Measurements from ENCODE around the gene CNGA2. TPM values are rescaled to one million over a fixed set of nuclear protein-coding genes. Genes with fewer than 3 reads are reported as not detected.

The CNGA2 gene
- total and polyA plus RNA-seq, 12 donors, result not detected

DNA sequence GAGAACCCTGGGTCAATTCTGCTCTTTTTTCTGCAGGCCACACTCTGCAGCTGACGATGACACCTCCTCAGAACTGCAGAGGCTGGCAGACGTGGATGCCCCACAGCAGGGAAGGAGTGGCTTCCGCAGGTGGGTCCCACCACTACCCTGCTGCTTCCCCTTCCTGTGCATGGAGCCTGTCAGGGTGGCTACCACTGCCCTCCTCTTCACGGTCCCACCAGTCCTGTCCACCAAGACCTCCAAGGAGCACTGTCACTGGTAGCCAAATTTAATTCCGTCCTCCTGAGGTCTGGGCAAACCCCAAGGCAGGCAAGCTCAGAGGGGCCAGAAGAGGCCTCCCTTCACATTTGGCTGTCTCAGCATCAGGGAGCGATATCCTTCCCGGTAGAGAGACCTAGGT is 4.2 kb downstream of the CNGA2 start:
- Histone ChIP-seq H3K4me1 (no peaks in the 10 kb centered on the region), H3K4me3 (no peak overlapping the region), H3K27me3 (peaks cover 0 to 16% (median 0%) of the 10 kb centered on the region in 7 donors), H3K27ac (no peak overlapping the region), H3K9me3 (no peaks in the 10 kb centered on the region), H3K36me3 (no peaks in the 10 kb centered on the region)
- intact Hi-C loops (cut with DNase I), result no loop called here
- TF ChIP-seq, protein P1, sequence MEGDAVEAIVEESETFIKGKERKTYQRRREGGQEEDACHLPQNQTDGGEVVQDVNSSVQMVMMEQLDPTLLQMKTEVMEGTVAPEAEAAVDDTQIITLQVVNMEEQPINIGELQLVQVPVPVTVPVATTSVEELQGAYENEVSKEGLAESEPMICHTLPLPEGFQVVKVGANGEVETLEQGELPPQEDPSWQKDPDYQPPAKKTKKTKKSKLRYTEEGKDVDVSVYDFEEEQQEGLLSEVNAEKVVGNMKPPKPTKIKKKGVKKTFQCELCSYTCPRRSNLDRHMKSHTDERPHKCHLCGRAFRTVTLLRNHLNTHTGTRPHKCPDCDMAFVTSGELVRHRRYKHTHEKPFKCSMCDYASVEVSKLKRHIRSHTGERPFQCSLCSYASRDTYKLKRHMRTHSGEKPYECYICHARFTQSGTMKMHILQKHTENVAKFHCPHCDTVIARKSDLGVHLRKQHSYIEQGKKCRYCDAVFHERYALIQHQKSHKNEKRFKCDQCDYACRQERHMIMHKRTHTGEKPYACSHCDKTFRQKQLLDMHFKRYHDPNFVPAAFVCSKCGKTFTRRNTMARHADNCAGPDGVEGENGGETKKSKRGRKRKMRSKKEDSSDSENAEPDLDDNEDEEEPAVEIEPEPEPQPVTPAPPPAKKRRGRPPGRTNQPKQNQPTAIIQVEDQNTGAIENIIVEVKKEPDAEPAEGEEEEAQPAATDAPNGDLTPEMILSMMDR (IDR thresholded peaks at IDR 0.05), result no peak
- DNase-seq (no peak), ATAC-seq (no peak)
- WGBS, 2 donors, result 88 to 93% methylated on average over 7 of the region's 7 CpGs

DNA sequence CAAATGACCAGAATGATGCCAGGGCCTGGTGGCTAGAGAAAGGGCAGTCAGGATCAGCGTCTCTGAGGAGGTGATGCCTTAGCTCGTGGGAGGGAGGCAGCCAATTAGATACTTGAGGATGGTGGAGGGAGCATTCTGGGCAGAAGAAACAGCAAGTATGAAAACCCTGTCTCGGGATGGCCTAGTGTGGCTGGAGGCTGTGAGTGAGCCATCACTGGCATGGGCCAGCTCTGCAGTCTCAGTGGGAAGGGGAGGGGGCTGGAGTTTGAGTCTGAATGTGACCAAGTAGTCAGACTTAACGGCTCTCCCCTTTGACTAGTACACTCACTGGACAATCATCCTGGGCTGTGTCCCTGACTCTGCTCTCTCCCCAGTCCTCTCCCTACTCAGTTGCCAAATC is 7.1 kb downstream of the CNGA2 start:
- Histone ChIP-seq H3K36me3 (no peaks in the 10 kb centered on the region), H3K4me1 (no peaks in the 10 kb centered on the region), H3K27ac (no peak overlapping the region), H3K4me3 (no peak overlapping the region), H3K9me3 (no peaks in the 10 kb centered on the region), H3K27me3 (peaks cover 0 to 4% (median 0%) of the 10 kb centered on the region in 7 donors)
- no peak for DNase-seq
- ATAC-seq, result no peak
- intact Hi-C loops (cut with DNase I), result no loop called here
- WGBS, 2 donors, result 83 to 86% methylated on average over 4 of the region's 4 CpGs
- TF ChIP-seq, protein P1 (IDR thresholded peaks at IDR 0.05), result no peak

DNA sequence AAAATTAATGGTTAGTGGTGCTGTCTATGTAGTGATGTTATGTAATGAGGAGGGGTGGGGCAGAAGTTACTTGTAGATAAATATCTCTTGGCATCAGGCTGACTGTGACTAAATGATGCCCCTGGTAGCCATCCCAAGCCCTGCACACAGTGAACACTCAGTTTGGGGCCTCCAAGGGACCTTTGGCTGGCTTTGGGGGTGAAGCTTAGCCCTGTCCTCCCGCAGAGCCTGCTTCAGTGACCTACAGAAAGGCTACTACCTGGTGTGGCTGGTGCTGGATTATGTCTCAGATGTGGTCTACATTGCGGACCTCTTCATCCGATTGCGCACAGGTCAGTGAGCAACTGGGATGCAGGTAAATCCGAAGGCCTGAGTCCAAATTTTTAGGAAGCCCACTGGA is 7.8 kb downstream of the CNGA2 start:
- Histone ChIP-seq H3K9me3 (no peaks in the 10 kb centered on the region), H3K4me1 (no peaks in the 10 kb centered on the region), H3K36me3 (no peaks in the 10 kb centered on the region), H3K27me3 (peaks cover 0 to 4% (median 0%) of the 10 kb centered on the region in 7 donors), H3K27ac (no peak overlapping the region), H3K4me3 (no peak overlapping the region)
- TF ChIP-seq, protein P1 (IDR thresholded peaks at IDR 0.05), result no peak
- intact Hi-C loops (cut with DNase I), result no loop called here
- WGBS, 2 donors, result 94% methylated on average over 5 of the region's 5 CpGs
- no peak for ATAC-seq
- no peak for DNase-seq

DNA sequence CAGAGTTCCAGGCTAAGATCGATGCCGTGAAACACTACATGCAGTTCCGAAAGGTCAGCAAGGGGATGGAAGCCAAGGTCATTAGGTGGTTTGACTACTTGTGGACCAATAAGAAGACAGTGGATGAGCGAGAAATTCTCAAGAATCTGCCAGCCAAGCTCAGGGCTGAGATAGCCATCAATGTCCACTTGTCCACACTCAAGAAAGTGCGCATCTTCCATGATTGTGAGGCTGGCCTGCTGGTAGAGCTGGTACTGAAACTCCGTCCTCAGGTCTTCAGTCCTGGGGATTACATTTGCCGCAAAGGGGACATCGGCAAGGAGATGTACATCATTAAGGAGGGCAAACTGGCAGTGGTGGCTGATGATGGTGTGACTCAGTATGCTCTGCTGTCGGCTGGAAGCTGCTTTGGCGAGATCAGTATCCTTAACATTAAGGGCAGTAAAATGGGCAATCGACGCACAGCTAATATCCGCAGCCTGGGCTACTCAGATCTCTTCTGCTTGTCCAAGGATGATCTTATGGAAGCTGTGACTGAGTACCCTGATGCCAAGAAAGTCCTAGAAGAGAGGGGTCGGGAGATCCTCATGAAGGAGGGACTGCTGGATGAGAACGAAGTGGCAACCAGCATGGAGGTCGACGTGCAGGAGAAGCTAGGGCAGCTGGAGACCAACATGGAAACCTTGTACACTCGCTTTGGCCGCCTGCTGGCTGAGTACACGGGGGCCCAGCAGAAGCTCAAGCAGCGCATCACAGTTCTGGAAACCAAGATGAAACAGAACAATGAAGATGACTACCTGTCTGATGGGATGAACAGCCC is 9.3 kb downstream of the CNGA2 start:
- TF ChIP-seq, protein P1 (IDR thresholded peaks at IDR 0.05), result no peak
- no peak overlapping the region for H3K27ac ChIP-seq
- DNase-seq (no peak), ATAC-seq (no peak)
- intact Hi-C loops (cut with DNase I), result no loop called here
- H3K27me3 ChIP-seq, result peaks cover 0 to 14% (median 0%) of the 10 kb centered on the region in 7 donors
- H3K4me1 ChIP-seq, result no peaks in the 10 kb centered on the region
- H3K36me3 ChIP-seq, result no peaks in the 10 kb centered on the region
- WGBS, 2 donors, result 95 to 97% methylated on average over 21 of the region's 21 CpGs
- no peaks in the 10 kb centered on the region for H3K9me3 ChIP-seq
- H3K4me3 ChIP-seq, result no peak overlapping the region

All from heart right ventricle (tissue), 16 donors.